Smooth muscle cell (in vitro differentiated cells): ENCODE results near the gene DTWD2. TPM values are rescaled to one million over a fixed set of nuclear protein-coding genes. Genes with fewer than 3 reads are reported as not detected.
"Not testable (repeated sequence)": the region's sequence is repeated elsewhere in the genome, so short reads cannot be mapped to it uniquely, and the experiment has no call there.

Source experiments
- DNase-seq: peaks from one replicate; lab custom pipeline; 2025; ENCODE audit not compliant: unreplicated experiment; lab: John Stamatoyannopoulos, UW
- H2AFZ ChIP-seq: fragments of 200-600 bp; sonication (generic); 2 replicates; pipeline ENCODE4 v1.6.0; 2016; ENCODE audit warnings: antibody characterized with exemption, low read depth, mild to moderate bottlenecking
- H3F3A ChIP-seq: fragments of 200-600 bp; sonication (generic); 2 replicates; pipeline ENCODE4 v1.6.0; 2017; ENCODE audit warnings: antibody characterized with exemption, low read depth
- H3K27ac ChIP-seq: fragments of 200-600 bp; sonication (generic); 2 replicates; pipeline ENCODE4 v1.5.1; 2016; ENCODE audit warnings: low read depth, mild to moderate bottlenecking
- H3K27me3 ChIP-seq: fragments of 200-600 bp; sonication (generic); 2 replicates; pipeline ENCODE4 v1.6.1; 2016; ENCODE audit warnings: low read depth, mild to moderate bottlenecking
- H3K36me3 ChIP-seq: fragments of 200-600 bp; sonication (generic); 2 replicates; pipeline ENCODE4 v1.5.1; 2016; ENCODE audit warnings: low read depth
- H3K4me1 ChIP-seq: fragments of 200-600 bp; sonication (generic); 2 replicates; pipeline ENCODE4 v1.5.1; 2016; ENCODE audit warnings: low read depth
- H3K4me2 ChIP-seq: fragments of 200-600 bp; sonication (generic); 2 replicates; pipeline ENCODE4 v1.6.0; 2016; ENCODE audit warnings: mild to moderate bottlenecking
- H3K4me3 ChIP-seq: fragments of 200-600 bp; sonication (generic); 2 replicates; pipeline ENCODE4 v1.5.1; 2016; ENCODE audit warnings: mild to moderate bottlenecking
- H3K79me2 ChIP-seq: fragments of 200-600 bp; sonication (generic); 2 replicates; pipeline ENCODE4 v1.6.0; 2016; ENCODE audit warnings: low read depth, mild to moderate bottlenecking
- H3K9ac ChIP-seq: fragments of 200-600 bp; sonication (generic); 2 replicates; pipeline ENCODE4 v1.6.0; 2016; ENCODE audit warnings: low read depth
- H3K9me3 ChIP-seq: fragments of 200-600 bp; sonication (generic); replicated peaks from 2 replicates; pipeline ENCODE4 v1.5.1; 2016; ENCODE audit warnings: low read depth
- H4K20me1 ChIP-seq: fragments of 200-600 bp; sonication (generic); 2 replicates; pipeline ENCODE4 v1.6.0; 2016; ENCODE audit warnings: low read depth
- CTCF ChIP-seq: fragments of 200-600 bp; sonication (generic); IDR thresholded peaks from 2 replicates; pipeline ENCODE4 v1.5.1; 2017; ENCODE audit warnings: borderline replicate concordance, mild to moderate bottlenecking, antibody characterized with exemption; ENCODE audit not compliant: insufficient read depth, poor library complexity, severe bottlenecking
- WGBS: methylation state at CpG from one replicate; pipeline ENCODE4 v1.1.7; 2016; ENCODE audit warnings: low lambda C conversion rate; 5-methylcytosine and 5-hydroxymethylcytosine counted together
- polyA plus RNA-seq: library from polyadenylated mRNA; unstranded; fragments of >200 nt; fragmentation: Nextera tagmentation; extraction: Ambion mirVana; gene quantifications from 2 replicates; pipeline ENCODE4 v1.2.1, GENCODE V29; 2016
- total RNA-seq: library from RNA; depleted of rRNA; stranded (reverse); fragments of >200 nt; gene quantifications from 2 replicates; pipeline ENCODE4 v1.2.3, GENCODE V29; 2014

Gene DTWD2
- total and polyA plus RNA-seq, 2 experiments from 2014 or later: 0.58 to 1.7 TPM

GRCh38 chr5:118863345-118863744 lies 125.0 kb downstream of the DTWD2 start:
- Histone ChIP-seq H3K27ac (no peak overlapping the region), H3K4me1 (no peaks in the 10 kb centered on the region), H3K9ac (no peak overlapping the region), H2AFZ (no peak overlapping the region), H3K9me3 (no peaks in the 10 kb centered on the region), H4K20me1 (no peaks in the 10 kb centered on the region), H3K79me2 (no peaks in the 10 kb centered on the region), H3K4me2 (no peak overlapping the region), H3F3A (no peaks in the 10 kb centered on the region), H3K4me3 (no peak overlapping the region), H3K36me3 (no peaks in the 10 kb centered on the region), H3K27me3 (no peaks in the 10 kb centered on the region)
- no peak for DNase-seq
- no peak for TF ChIP-seq CTCF

DNA sequence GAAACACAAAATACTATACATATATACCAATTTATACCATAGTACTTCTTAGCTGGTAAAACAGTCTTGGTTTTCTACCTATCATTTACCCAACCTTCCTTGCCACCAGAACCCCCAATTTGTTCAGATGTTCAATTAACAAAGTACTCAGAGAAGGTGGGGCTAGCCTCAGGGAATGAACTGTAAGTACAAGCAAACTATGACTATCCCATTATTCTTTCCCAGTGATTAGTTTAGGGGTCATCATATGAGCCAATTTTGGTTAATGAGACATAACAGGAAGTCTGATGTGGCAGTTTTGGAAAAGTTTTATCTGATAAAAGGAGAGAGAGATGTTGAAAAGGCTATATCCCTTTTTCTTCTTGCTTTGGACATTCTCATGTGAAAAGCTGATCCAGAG lies 125.8 kb downstream of the DTWD2 start:
- Histone ChIP-seq H3K36me3 (no peaks in the 10 kb centered on the region), H4K20me1 (no peaks in the 10 kb centered on the region), H3K79me2 (no peaks in the 10 kb centered on the region), H3K9ac (no peak overlapping the region), H2AFZ (no peak overlapping the region), H3F3A (peaks cover 3% of the 10 kb centered on the region), H3K4me3 (no peak overlapping the region), H3K4me2 (no peak overlapping the region), H3K9me3 (no peaks in the 10 kb centered on the region), H3K4me1 (no peaks in the 10 kb centered on the region), H3K27me3 (no peaks in the 10 kb centered on the region), H3K27ac (no peak overlapping the region)
- DNase-seq: no peak
- no peak for TF ChIP-seq CTCF

DNA sequence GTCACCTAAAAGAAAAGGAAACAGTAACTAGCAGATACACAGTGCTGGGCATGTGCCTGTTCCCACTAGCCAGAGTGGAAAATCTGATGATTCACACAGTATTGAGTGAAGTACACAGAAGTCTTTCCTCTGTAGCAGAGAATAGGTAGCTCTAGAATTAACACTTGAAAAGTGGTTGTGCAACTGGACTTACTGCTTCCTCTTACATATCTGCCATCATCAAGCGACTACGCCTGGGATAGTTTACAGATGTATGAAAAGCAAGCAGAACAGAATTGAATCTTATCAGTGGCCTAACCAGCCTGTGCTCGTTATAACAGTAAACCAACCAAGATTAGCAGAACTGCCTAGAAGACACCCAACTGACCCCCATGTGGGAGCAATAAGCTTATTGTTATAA lies 130.6 kb downstream of the DTWD2 start:
- Histone ChIP-seq H2AFZ (no peak overlapping the region), H3K9me3 (no peaks in the 10 kb centered on the region), H3K27me3 (no peaks in the 10 kb centered on the region), H3K9ac (no peak overlapping the region), H3F3A (peaks cover 3% of the 10 kb centered on the region), H3K79me2 (no peaks in the 10 kb centered on the region), H3K36me3 (no peaks in the 10 kb centered on the region), H3K4me1 (no peaks in the 10 kb centered on the region), H3K27ac (no peak overlapping the region), H4K20me1 (no peaks in the 10 kb centered on the region), H3K4me3 (no peak overlapping the region), H3K4me2 (no peak overlapping the region)
- no peak for DNase-seq
- 13% methylated on average over 3 of the region's 3 CpGs for WGBS
- TF ChIP-seq CTCF: no peak

DNA sequence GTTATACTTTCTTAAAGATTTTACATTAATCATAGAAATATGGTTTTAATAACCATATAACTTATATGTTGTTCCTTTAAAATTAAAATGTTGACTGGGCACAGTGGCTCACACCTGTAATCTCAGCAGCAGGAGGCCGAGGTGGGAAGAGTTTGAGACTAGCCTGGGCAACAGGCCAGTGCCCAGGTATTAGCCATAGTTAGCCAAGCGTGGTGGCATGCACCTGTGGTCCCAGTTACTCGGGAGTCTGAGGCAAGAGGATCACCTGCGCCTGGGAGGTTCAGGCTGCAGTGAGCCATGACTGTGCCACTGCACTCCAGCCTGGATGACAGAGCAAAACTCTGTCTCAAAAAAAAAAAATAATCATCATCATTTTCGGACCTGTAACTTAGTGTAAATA lies 133.5 kb downstream of the DTWD2 start:
- Histone ChIP-seq H3K27me3 (no peaks in the 10 kb centered on the region), H3K36me3 (no peaks in the 10 kb centered on the region), H3K9ac (no peak overlapping the region), H3K4me3 (no peak overlapping the region), H3F3A (peaks cover 3% of the 10 kb centered on the region), H4K20me1 (no peaks in the 10 kb centered on the region), H3K4me2 (no peak overlapping the region), H3K27ac (no peak overlapping the region), H3K9me3 (no peaks in the 10 kb centered on the region), H3K79me2 (no peaks in the 10 kb centered on the region), H3K4me1 (no peaks in the 10 kb centered on the region), H2AFZ (no peak overlapping the region)
- WGBS: 75% methylated on average over 5 of the region's 5 CpGs
- TF ChIP-seq CTCF: no peak
- DNase-seq: no peak

GRCh38 chr5:118851785-118852184 lies 136.6 kb downstream of the DTWD2 start:
- not testable (repeated sequence) for H4K20me1 ChIP-seq, H3K27me3 ChIP-seq, H3F3A ChIP-seq, H2AFZ ChIP-seq, H3K79me2 ChIP-seq, H3K36me3 ChIP-seq, H3K4me1 ChIP-seq, H3K4me2 ChIP-seq, H3K27ac ChIP-seq, H3K9ac ChIP-seq, DNase-seq, H3K9me3 ChIP-seq, H3K4me3 ChIP-seq
- WGBS: 93% methylated on average over 4 of the region's 4 CpGs

- not testable (repeated sequence) for H4K20me1 ChIP-seq, H3K4me2 ChIP-seq, H3K27ac ChIP-seq, H3K9ac ChIP-seq, H3K36me3 ChIP-seq, H3K79me2 ChIP-seq, H2AFZ ChIP-seq, H3K27me3 ChIP-seq, H3K4me3 ChIP-seq, H3F3A ChIP-seq, DNase-seq, H3K9me3 ChIP-seq, H3K4me1 ChIP-seq
- 87% methylated on average over 1 of the region's 1 CpG for WGBS
Measured at GRCh38 chr5:118849507-118849906, 138.8 kb downstream of the DTWD2 start.
